ENCODE measurements around the gene A3GALT2.

The A3GALT2 gene

DNA sequence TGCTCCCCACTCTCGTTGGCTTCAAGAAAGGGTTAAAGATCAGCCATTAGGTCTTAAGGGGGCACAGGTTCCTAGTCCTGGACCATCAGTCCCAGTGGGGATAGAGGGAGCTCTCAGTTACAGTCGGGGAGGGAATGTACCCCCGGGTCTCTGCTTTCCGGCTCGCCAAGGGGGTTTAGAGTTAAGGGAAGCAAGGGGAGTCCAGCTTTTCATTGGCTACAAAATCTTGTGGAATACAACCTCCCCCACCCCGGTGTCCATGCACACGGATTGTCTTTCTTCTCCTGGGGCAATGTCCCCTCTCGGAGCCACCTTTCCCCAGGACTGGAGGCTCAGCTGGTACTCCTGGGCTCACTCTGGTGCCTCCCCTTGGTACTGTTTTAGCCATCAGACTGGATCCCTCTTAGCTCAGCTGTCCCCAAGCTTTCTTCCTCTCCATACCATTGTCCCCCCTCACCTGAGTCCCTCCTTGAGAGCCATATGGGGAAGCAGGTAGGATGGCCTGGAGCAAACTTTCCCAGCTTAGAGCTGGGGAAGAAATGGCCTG is at the start of gene A3GALT2:
Gene A3GALT2, minus strand, starts transcription at position 480 of the 547 bp plus-strand sequence. Its CDS starts 0 bp downstream, at position 480.
- Histone ChIP-seq H3K36me3 (ENCODE audit: insufficient read depth, low read length) (0 out of 2 replicates have a peak, but pooled peaks cover 2% of the 10 kb centered on the region), H3K9ac (ENCODE audit: low read depth, low read length) (no peak within 1 kb of the TSS), H3K4me1 (ENCODE audit: insufficient read depth, low read length) (no peaks in the 10 kb centered on the region), H3K9me3 (ENCODE audit: control insufficient read depth, insufficient read depth, low read length) (no peaks in the 10 kb centered on the region)

GRCh38 chr1:33370301-33370700 is 49.4 kb upstream of the A3GALT2 start:
- Histone ChIP-seq H3K9me3 (ENCODE audit: control insufficient read depth, insufficient read depth, low read length) (no peaks in the 10 kb centered on the region), H3K9ac (ENCODE audit: low read depth, low read length) (no peak overlapping the region), H3K4me1 (ENCODE audit: insufficient read depth, low read length) (no peaks in the 10 kb centered on the region; the same call in 1 of the 2 replicates), H3K36me3 (ENCODE audit: insufficient read depth, low read length) (no peaks in the 10 kb centered on the region; the same call in 1 of the 2 replicates)

DNA sequence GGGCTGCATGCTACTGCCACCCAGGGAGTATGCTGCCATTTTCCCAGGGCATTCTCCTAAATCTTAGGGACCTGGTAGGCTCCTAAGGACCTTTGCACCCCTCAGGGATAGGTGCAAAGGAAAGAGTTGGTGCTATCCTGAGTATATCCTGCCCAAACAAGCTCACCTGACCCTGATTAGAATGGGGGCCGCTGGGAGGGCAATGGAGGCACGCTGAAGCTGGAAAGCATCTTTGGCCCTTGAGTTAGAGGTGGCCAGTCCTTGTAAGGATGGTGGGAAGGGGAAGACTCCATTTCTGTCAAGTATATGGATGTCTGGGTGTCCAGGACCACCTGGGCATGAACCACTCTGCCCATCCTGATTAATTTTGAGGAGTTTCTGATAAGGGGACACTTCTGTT is 48.9 kb upstream of the A3GALT2 start:
- Histone ChIP-seq H3K36me3 (ENCODE audit: insufficient read depth, low read length) (no peaks in the 10 kb centered on the region; the same call in 1 of the 2 replicates), H3K9me3 (ENCODE audit: control insufficient read depth, insufficient read depth, low read length) (no peaks in the 10 kb centered on the region), H3K4me1 (ENCODE audit: insufficient read depth, low read length) (peaks cover 4% of the 10 kb centered on the region; the same call in 1 of the 2 replicates)

DNA sequence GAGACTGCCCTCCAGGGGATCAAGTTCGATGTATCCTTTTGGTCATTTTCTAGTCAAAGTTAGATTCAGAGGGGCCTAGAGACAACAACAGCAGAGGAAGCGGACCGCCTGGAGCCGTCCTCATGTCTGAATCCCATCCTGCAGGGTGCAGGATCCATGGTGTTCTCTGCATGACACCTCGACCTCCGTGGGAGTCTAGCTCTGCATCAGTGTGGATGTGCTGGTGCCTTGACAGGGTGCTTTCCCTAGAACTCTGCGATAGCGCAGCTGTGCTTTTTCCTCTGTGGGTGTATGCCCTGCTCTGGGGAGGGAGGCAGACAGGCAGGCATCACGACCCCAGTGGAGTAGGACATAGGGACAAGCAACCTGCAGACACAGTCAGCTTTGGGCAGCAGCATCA is 48.2 kb upstream of the A3GALT2 start:
- peaks cover 11% of the 10 kb centered on the region; the same call in 1 of the 2 replicates for H3K4me1 ChIP-seq (ENCODE audit: insufficient read depth, low read length)
- no peaks in the 10 kb centered on the region; the same call in 1 of the 2 replicates for H3K36me3 ChIP-seq (ENCODE audit: insufficient read depth, low read length)
- H3K9me3 ChIP-seq (ENCODE audit: control insufficient read depth, insufficient read depth, low read length) = no peaks in the 10 kb centered on the region
- no peak overlapping the region for H3K9ac ChIP-seq (ENCODE audit: low read depth, low read length)

More for the DNA sequence above, 48.9 kb upstream of the A3GALT2 start:
- no peak overlapping the region for H3K9ac ChIP-seq (ENCODE audit: low read depth, low read length)

GRCh38 chr1:33368431-33368830 is 47.5 kb upstream of the A3GALT2 start:
- Histone ChIP-seq H3K9ac (ENCODE audit: low read depth, low read length) (no peak overlapping the region), H3K9me3 (ENCODE audit: control insufficient read depth, insufficient read depth, low read length) (no peaks in the 10 kb centered on the region), H3K4me1 (ENCODE audit: insufficient read depth, low read length) (peaks cover 16% of the 10 kb centered on the region), H3K36me3 (ENCODE audit: insufficient read depth, low read length) (no peaks in the 10 kb centered on the region; the same call in 1 of the 2 replicates)

- no peak overlapping the region for H3K9ac ChIP-seq (ENCODE audit: low read depth, low read length)
Observed at GRCh38 chr1:33367485-33368405, 46.8 kb upstream of the A3GALT2 start.

DNA sequence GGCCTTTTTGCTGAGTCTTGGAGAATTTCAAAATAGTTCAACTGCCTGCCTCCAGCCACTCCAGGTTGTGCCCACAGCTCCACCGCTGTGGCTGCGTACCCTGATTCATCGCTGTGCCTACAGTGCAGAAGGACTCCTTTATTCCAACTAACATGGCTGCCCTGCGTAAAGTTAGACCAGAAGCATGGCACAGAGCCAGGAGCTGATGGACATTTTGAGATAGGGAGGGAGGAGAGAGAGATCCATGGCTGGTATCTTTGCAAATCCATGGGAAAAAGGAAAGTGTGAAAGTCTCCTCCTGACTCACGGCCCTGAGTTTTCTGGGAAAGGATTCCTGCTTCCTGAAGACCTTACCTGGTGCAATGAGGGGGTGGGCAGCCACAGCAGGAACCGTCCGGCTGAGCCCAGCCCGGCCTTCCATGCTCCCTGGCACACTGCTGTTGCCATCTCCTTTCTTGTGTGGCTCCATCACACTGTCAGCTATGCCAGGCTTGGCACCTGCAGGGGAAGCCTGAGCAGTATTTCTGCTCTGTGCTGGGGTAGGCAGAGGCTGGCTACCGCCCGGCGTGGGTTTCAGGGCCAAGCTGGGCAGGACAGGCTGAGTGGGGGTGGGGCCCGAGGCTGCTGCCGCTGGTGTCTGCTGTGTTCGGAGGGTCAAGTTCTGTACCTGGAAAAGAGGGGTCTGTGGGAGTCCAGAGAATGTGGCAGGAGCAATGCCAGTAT is 46.0 kb upstream of the A3GALT2 start:
- Histone ChIP-seq H3K9ac (ENCODE audit: low read depth, low read length) (no peak overlapping the region), H3K36me3 (ENCODE audit: insufficient read depth, low read length) (no peaks in the 10 kb centered on the region; the same call in 1 of the 2 replicates), H3K4me1 (ENCODE audit: insufficient read depth, low read length) (peaks cover 29% of the 10 kb centered on the region), H3K9me3 (ENCODE audit: control insufficient read depth, insufficient read depth, low read length) (no peaks in the 10 kb centered on the region)

More at GRCh38 chr1:33367485-33368405, 46.8 kb upstream of the A3GALT2 start:
- H3K9me3 ChIP-seq (ENCODE audit: control insufficient read depth, insufficient read depth, low read length) = no peaks in the 10 kb centered on the region
- H3K4me1 ChIP-seq (ENCODE audit: insufficient read depth, low read length) = peaks cover 23% of the 10 kb centered on the region
- no peaks in the 10 kb centered on the region; the same call in 1 of the 2 replicates for H3K36me3 ChIP-seq (ENCODE audit: insufficient read depth, low read length)

DNA sequence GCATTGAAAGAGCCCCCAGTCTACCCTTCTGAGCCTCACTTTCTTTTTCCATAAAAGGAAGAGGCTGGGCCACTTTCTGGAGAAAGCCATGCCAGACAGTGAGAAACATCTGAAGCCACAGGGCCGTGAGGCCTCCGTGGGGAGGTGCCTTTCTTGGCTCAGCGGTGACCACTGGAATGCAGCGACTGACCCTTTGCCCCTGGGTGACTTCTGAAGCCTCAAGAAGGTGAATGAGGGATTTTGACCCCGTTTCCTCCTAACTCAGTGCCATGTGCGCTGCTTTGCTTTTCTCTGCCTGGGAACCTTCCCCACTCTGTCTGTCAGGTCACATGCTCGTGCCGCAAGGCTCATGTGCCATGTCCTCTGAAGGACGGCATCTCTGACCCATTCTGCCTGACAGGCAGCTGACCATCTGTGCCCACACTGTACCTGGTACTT is 44.7 kb upstream of the A3GALT2 start:
- H3K36me3 ChIP-seq (ENCODE audit: insufficient read depth, low read length) = no peaks in the 10 kb centered on the region; the same call in 1 of the 2 replicates
- H3K9ac ChIP-seq (ENCODE audit: low read depth, low read length) = no peak overlapping the region
- peaks cover 29% of the 10 kb centered on the region for H3K4me1 ChIP-seq (ENCODE audit: insufficient read depth, low read length)
- H3K9me3 ChIP-seq (ENCODE audit: control insufficient read depth, insufficient read depth, low read length) = no peaks in the 10 kb centered on the region

DNA sequence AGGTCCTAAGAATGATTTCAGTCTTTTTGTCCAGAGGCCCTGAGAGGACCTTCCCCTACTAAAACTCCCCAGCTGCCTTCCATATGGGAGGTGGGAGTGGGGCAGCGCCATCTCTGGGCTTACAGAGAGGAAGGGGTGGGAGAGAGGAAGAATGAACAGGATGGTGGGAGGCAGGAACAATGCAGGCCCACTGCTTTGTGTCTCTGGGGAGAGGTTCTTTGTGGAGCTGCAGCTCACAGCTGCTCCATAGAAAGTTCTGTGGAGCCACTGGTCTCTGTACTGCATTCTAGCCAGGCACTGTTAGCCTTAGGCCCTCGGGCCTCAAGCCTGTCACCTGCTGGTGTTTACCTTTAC is 43.6 kb upstream of the A3GALT2 start:
- H3K36me3 ChIP-seq (ENCODE audit: insufficient read depth, low read length) = no peaks in the 10 kb centered on the region; the same call in 1 of the 2 replicates
- H3K4me1 ChIP-seq (ENCODE audit: insufficient read depth, low read length) = peaks cover 34% of the 10 kb centered on the region
- H3K9me3 ChIP-seq (ENCODE audit: control insufficient read depth, insufficient read depth, low read length) = no peaks in the 10 kb centered on the region
- no peak overlapping the region for H3K9ac ChIP-seq (ENCODE audit: low read depth, low read length)

DNA sequence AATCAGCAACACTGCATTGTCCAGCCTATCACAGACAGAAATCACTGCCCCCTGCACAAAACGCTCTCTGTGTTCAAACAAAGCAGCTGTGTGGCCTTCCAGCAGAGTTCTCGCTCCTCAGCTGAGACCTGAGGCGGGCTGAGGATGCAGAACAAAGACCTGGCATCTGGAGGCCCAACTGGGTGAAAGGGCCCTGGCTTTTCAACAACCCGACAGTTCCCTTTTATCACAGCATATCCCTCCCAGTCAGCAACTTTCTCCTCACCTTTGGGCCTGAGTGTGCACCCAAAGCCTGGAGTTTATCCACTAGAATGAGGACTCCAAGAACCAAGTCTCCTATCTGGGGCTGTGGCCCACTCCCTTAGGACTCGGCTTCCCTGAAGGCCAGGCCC is 42.6 kb upstream of the A3GALT2 start:
- no peaks in the 10 kb centered on the region for H3K9me3 ChIP-seq (ENCODE audit: control insufficient read depth, insufficient read depth, low read length)
- peaks cover 34% of the 10 kb centered on the region for H3K4me1 ChIP-seq (ENCODE audit: insufficient read depth, low read length)
- no peaks in the 10 kb centered on the region; the same call in 1 of the 2 replicates for H3K36me3 ChIP-seq (ENCODE audit: insufficient read depth, low read length)
- H3K9ac ChIP-seq (ENCODE audit: low read depth, low read length) = no peak overlapping the region

DNA sequence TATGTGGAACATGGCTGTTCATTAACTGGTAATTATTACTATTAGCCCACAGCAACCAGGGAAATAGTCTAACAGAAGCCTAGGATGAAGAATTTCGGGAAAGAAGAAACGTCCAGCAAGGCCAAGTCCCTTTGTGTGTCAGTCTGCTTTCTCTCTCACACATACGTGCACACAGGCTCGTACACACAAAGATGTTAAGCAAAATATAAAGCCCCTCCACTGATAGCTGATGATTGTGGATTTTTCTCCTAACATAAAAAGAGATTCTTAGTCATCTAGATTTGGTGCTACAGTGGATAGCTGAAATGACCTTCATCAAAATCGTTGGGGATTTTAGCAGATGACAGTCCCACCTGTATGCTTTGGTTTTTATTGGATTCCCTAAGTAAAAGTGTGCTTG is 42.1 kb upstream of the A3GALT2 start:
- peaks cover 34% of the 10 kb centered on the region for H3K4me1 ChIP-seq (ENCODE audit: insufficient read depth, low read length)
- H3K9me3 ChIP-seq (ENCODE audit: control insufficient read depth, insufficient read depth, low read length) = no peaks in the 10 kb centered on the region
- H3K9ac ChIP-seq (ENCODE audit: low read depth, low read length) = no peak overlapping the region
- H3K36me3 ChIP-seq (ENCODE audit: insufficient read depth, low read length) = no peaks in the 10 kb centered on the region; the same call in 1 of the 2 replicates

DNA sequence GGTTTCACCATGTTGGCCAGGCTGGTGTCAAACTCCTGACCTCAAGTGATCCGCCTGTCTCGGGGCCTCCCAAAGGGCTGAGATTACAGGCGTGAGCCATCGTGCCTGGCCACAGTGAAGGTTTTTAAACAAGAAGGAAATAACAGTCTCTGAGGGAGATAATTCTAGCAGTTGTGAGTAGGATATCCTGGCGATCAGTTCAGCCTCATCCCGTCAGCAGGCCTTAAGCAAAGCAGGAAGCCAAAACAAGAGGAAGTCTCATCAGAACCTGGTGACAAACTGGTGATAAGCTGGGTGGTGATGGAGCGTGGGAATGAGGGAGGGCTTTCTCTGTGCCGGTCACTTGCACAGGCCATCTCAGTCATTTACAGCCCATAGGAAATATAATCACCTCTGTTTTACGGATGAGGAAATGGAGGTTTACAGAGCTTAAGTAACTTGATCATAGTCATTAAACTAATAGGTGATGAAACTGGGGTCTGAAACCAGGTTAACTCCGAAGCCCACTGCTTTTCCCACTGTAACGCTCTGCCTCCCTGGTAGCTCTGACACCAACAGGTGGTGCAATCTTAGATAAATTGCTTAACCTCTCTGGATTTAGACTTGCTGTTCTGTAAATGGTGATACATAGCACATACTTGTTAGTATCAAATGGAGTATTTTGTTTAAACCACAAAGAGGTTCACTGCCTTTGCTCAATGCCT is 40.8 kb upstream of the A3GALT2 start:
- Histone ChIP-seq H3K4me1 (ENCODE audit: insufficient read depth, low read length) (peaks cover 34% of the 10 kb centered on the region), H3K9ac (ENCODE audit: low read depth, low read length) (no peak overlapping the region)

DNA sequence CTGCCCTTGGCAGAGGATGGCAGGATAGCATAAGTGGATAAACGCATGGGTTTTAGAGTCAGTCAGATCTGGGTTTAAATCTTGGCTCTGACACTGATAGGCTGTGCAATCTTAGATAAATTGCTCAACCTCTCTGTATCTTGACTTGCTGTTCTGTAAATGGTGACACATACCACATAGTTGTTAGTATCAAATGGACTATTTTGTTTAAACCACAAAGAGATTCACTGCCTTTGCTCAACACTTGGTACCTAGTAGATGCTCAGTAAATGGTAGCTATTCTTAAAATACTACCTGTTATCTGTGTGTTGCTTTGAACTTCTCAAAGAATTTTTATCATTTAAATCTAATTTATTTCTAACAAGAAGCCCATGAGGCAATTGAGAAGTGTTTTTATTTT is 39.5 kb upstream of the A3GALT2 start:
- no peaks in the 10 kb centered on the region for H3K36me3 ChIP-seq (ENCODE audit: insufficient read depth, low read length)
- H3K4me1 ChIP-seq (ENCODE audit: insufficient read depth, low read length) = peaks cover 34% of the 10 kb centered on the region
- no peak overlapping the region for H3K9ac ChIP-seq (ENCODE audit: low read depth, low read length)
- H3K9me3 ChIP-seq (ENCODE audit: control insufficient read depth, insufficient read depth, low read length) = no peaks in the 10 kb centered on the region

More for the DNA sequence above, 40.8 kb upstream of the A3GALT2 start:
- Histone ChIP-seq H3K9me3 (ENCODE audit: control insufficient read depth, insufficient read depth, low read length) (no peaks in the 10 kb centered on the region), H3K36me3 (ENCODE audit: insufficient read depth, low read length) (no peaks in the 10 kb centered on the region)

- Histone ChIP-seq H3K36me3 (ENCODE audit: insufficient read depth, low read length) (no peaks in the 10 kb centered on the region), H3K4me1 (ENCODE audit: insufficient read depth, low read length) (peaks cover 31% of the 10 kb centered on the region)
Observed at GRCh38 chr1:33359931-33360330, 39.0 kb upstream of the A3GALT2 start.

More at GRCh38 chr1:33359931-33360330, 39.0 kb upstream of the A3GALT2 start:
- Histone ChIP-seq H3K9ac (ENCODE audit: low read depth, low read length) (no peak overlapping the region), H3K9me3 (ENCODE audit: control insufficient read depth, insufficient read depth, low read length) (no peaks in the 10 kb centered on the region)
